Smooth muscle cell of the umbilical artery (primary cell): Measurements from ENCODE around the gene GABRG3. TPM values are rescaled to one million over a fixed set of nuclear protein-coding genes. Genes with fewer than 3 reads are reported as not detected.

ENCODE experiments used
- total RNA-seq: library from RNA; depleted of rRNA; stranded (reverse); fragments of >200 nt; gene quantifications from 2 replicates; pipeline ENCODE4 v1.2.3, GENCODE V29; 2014

The GABRG3 gene
- under 0.01 and 0.42 TPM in 2 replicates for total RNA-seq

GRCh38 chr15:26970712-26971210 is at the start of gene GABRG3:
TSS of gene GABRG3 (plus strand) at chr15:26971181.

Other genes starting within 250 kb of the GABRG3 start
- gene GABRB3, start 198.1 kb upstream of the GABRG3 start, total RNA-seq = 0.65 and 1.5 TPM in 2 replicates
- 3.9 and 5.7 TPM in 2 replicates for gene GABRA5, start 104.1 kb upstream of the GABRG3 start, total RNA-seq